ENCODE measurements around the gene SF1.
A peak's percentile ranks its signal among the peaks of the same experiment; 100 is the strongest.
"Not testable (repeated sequence)": the region's sequence is repeated elsewhere in the genome, so short reads cannot be mapped to it uniquely, and the experiment has no call there.

SF1 gene

GRCh38 chr11:64778473-64779298 lies at the start of gene SF1:
TSS of gene SF1 (minus strand) at chr11:64778542. CDS start at chr11:64778392, 150 bp downstream.
- peak; percentile 100 for DNase-seq

- no peak for DNase-seq
Measured at GRCh38 chr11:64827451-64827839, 49.1 kb upstream of the SF1 start.

- DNase-seq = no peak
Measured at GRCh38 chr11:64826578-64827450, 48.5 kb upstream of the SF1 start.

- no peak for DNase-seq
Measured at GRCh38 chr11:64826062-64826461, 47.7 kb upstream of the SF1 start.

GRCh38 chr11:64823568-64824119 lies 45.3 kb upstream of the SF1 start:
- no peak for DNase-seq

GRCh38 chr11:64817476-64817875 lies 39.1 kb upstream of the SF1 start:
- no peak for DNase-seq

- DNase-seq = not testable (repeated sequence)
Measured at GRCh38 chr11:64815433-64815832, 37.1 kb upstream of the SF1 start.

- DNase-seq = no peak
Measured at GRCh38 chr11:64814712-64815187, 36.4 kb upstream of the SF1 start.

GRCh38 chr11:64813826-64814225 lies 35.5 kb upstream of the SF1 start:
- DNase-seq = no peak

GRCh38 chr11:64810891-64811272 lies 32.5 kb upstream of the SF1 start:
- DNase-seq = peak; percentile 25 to 63

GRCh38 chr11:64810271-64810890 lies 32.0 kb upstream of the SF1 start, which contains the start of gene MEN1:
TSS of gene MEN1 (minus strand) at chr11:64810551. CDS start at chr11:64810109, 442 bp downstream.
- DNase-seq = peak; percentile 75 to 81

- peak in 1 of 2 donors; percentile 23 for DNase-seq
Measured at GRCh38 chr11:64809781-64810241, 31.5 kb upstream of the SF1 start.

- no peak for DNase-seq
Measured at GRCh38 chr11:64805481-64805880, 27.1 kb upstream of the SF1 start.

GRCh38 chr11:64804346-64805210 lies 26.2 kb upstream of the SF1 start:
- no peak for DNase-seq

GRCh38 chr11:64803846-64804345 lies 25.6 kb upstream of the SF1 start:
- DNase-seq = peak in 1 of 2 donors; percentile 26

GRCh38 chr11:64803158-64803845 lies 25.0 kb upstream of the SF1 start, which contains the start of gene MAP4K2:
TSS of gene MAP4K2 (minus strand) at chr11:64803214. CDS start at chr11:64803149, 65 bp downstream.
- peak; percentile 86 to 92 for DNase-seq

GRCh38 chr11:64802370-64803157 lies 24.2 kb upstream of the SF1 start:
- DNase-seq = peak; percentile 37 to 51

GRCh38 chr11:64801561-64802369 lies 23.4 kb upstream of the SF1 start:
- peak in 1 of 2 donors; percentile 10 for DNase-seq

GRCh38 chr11:64801158-64801464 lies 22.8 kb upstream of the SF1 start:
- DNase-seq = no peak

Measured in CD4-positive, alpha-beta T cell treated with Interferon alpha-2 for 1 hour (primary cell).